ENCODE measurements around the gene UBN1.
"Not testable (repeated sequence)": the region's sequence is repeated elsewhere in the genome, so short reads cannot be mapped to it uniquely, and the experiment has no call there.

UBN1 gene

DNA sequence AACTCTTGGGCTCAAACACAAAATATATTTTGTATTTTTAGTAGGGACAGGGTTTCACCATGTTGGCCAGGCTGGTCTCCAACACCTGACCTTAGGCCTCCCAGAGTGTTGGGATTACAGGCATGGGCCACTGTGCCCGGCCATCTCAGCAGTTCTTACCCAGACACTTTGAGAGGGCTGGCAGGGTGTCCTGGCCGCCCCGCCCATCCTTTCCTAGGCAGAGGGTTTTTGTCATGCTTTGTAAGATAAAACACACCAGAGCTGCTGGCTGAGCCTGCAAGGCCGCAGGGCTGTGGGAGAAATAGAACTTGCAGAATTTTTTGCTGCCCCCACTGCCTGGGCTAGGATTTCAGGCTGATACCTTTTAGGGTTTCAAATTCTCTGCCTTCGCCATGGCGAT lies 80.9 kb downstream of the UBN1 start:
- no peak for TF ChIP-seq EZH2phosphoT487 (conservative IDR thresholded peaks at IDR 0.05; ENCODE audit: low read length)
- TF ChIP-seq, protein P1, sequence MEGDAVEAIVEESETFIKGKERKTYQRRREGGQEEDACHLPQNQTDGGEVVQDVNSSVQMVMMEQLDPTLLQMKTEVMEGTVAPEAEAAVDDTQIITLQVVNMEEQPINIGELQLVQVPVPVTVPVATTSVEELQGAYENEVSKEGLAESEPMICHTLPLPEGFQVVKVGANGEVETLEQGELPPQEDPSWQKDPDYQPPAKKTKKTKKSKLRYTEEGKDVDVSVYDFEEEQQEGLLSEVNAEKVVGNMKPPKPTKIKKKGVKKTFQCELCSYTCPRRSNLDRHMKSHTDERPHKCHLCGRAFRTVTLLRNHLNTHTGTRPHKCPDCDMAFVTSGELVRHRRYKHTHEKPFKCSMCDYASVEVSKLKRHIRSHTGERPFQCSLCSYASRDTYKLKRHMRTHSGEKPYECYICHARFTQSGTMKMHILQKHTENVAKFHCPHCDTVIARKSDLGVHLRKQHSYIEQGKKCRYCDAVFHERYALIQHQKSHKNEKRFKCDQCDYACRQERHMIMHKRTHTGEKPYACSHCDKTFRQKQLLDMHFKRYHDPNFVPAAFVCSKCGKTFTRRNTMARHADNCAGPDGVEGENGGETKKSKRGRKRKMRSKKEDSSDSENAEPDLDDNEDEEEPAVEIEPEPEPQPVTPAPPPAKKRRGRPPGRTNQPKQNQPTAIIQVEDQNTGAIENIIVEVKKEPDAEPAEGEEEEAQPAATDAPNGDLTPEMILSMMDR (IDR thresholded peaks at IDR 0.05; ENCODE audit: insufficient read depth, low read length, poor library complexity, severe bottlenecking), result no peak
- Histone ChIP-seq H3K9me2 (replicated peaks; ENCODE audit: insufficient read depth, low read length) (no peaks in the 10 kb centered on the region), H4K20me1 (ENCODE audit: low read depth, low read length) (no peaks in the 10 kb centered on the region), H3K9ac (ENCODE audit: low read length) (no peak overlapping the region), H3K4me3 (ENCODE audit: insufficient read depth, low read length, poor library complexity, severe bottlenecking) (no peak overlapping the region), H3K79me2 (ENCODE audit: insufficient read depth, low read length) (no peaks in the 10 kb centered on the region), H3K9me3 (ENCODE audit: insufficient read depth, low read length) (peaks cover 7% of the 10 kb centered on the region; the same call in 1 of the 2 replicates), H2AFZ (ENCODE audit: low read depth, low read length, severe bottlenecking) (no peak overlapping the region), H3K27ac (ENCODE audit: low read depth, low read length) (no peak overlapping the region), H3K27me3 (ENCODE audit: low read length) (no peaks in the 10 kb centered on the region), H3F3A (ENCODE audit: insufficient read depth) (no peaks in the 10 kb centered on the region), H3K36me3 (ENCODE audit: low read length) (no peaks in the 10 kb centered on the region), H3K4me2 (ENCODE audit: low read depth, low read length, poor library complexity, severe bottlenecking) (no peak overlapping the region)

DNA sequence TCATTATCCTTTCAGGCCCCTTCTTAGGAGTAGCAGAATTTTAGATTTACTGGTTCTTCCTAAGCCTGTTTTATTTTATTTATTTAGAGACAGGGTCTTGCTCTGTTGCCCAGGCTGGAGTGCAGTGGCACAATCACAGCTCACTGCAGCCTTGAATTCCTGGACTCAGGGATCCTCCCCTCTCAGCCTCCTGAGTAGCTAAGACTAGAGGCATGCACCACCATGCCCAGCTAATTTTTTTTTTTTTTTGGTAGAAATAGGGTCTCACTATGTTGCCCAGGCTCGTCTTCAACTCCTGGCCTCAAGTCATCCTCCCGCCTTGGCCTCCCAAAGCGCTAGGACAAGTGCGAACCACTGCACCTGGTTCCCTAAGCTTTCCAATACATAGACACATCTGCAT lies 82.3 kb downstream of the UBN1 start:
- H3K9me2 ChIP-seq (replicated peaks; ENCODE audit: insufficient read depth, low read length); H3K27ac ChIP-seq (ENCODE audit: low read depth, low read length); H3K9me3 ChIP-seq (ENCODE audit: insufficient read depth, low read length); H4K20me1 ChIP-seq (ENCODE audit: low read depth, low read length); H2AFZ ChIP-seq (ENCODE audit: low read depth, low read length, severe bottlenecking); H3K4me3 ChIP-seq (ENCODE audit: insufficient read depth, low read length, poor library complexity, severe bottlenecking); H3K27me3 ChIP-seq (ENCODE audit: low read length); H3K4me2 ChIP-seq (ENCODE audit: low read depth, low read length, poor library complexity, severe bottlenecking); H3K9ac ChIP-seq (ENCODE audit: low read length); H3F3A ChIP-seq (ENCODE audit: insufficient read depth); H3K79me2 ChIP-seq (ENCODE audit: insufficient read depth, low read length); H3K36me3 ChIP-seq (ENCODE audit: low read length): not testable (repeated sequence)

DNA sequence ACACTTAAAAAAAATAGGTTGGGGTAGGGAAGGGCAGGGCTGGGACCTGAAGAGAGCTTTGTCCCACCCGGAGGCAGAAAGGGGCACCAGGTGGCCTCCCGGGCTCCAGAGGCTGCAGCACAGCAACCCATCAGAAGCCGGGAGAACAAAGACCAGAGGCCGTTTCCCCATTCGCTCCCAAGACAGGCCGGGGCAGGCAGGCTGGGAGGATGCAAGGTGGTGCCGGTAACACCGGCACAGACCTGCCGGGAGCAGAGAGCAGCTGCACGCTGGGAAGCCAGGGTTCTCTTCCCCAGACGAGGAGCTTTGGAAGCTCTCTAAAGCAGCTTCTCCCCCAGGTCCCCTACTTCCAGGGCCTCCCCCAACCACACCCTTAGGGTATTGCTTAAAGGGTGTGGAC lies 84.1 kb downstream of the UBN1 start:
- no peaks in the 10 kb centered on the region for H4K20me1 ChIP-seq (ENCODE audit: low read depth, low read length)
- H3K27ac ChIP-seq (ENCODE audit: low read depth, low read length), result no peak overlapping the region
- no peaks in the 10 kb centered on the region for H3F3A ChIP-seq (ENCODE audit: insufficient read depth)
- H3K9ac ChIP-seq (ENCODE audit: low read length), result no peak overlapping the region
- TF ChIP-seq, protein P1 (IDR thresholded peaks at IDR 0.05; ENCODE audit: insufficient read depth, low read length, poor library complexity, severe bottlenecking), result no peak
- peaks cover 7% of the 10 kb centered on the region; the same call in 1 of the 2 replicates for H3K9me3 ChIP-seq (ENCODE audit: insufficient read depth, low read length)
- H3K4me2 ChIP-seq (ENCODE audit: low read depth, low read length, poor library complexity, severe bottlenecking), result no peak overlapping the region
- no peaks in the 10 kb centered on the region for H3K27me3 ChIP-seq (ENCODE audit: low read length)
- no peaks in the 10 kb centered on the region for H3K9me2 ChIP-seq (replicated peaks; ENCODE audit: insufficient read depth, low read length)
- no peaks in the 10 kb centered on the region for H3K36me3 ChIP-seq (ENCODE audit: low read length)
- H2AFZ ChIP-seq (ENCODE audit: low read depth, low read length, severe bottlenecking), result no peak overlapping the region
- no peaks in the 10 kb centered on the region for H3K79me2 ChIP-seq (ENCODE audit: insufficient read depth, low read length)
- no peak overlapping the region for H3K4me3 ChIP-seq (ENCODE audit: insufficient read depth, low read length, poor library complexity, severe bottlenecking)

Measured in SU-DHL-6 (cell line).